PFSK-1 (cell line): Measurements from ENCODE around the gene MAST1.

ENCODE experiments used
- POLR2AphosphoS5 ChIP-seq: IDR thresholded peaks from 2 replicates; pipeline ENCODE4 v1.6.1; 2012; ENCODE audit warnings: low read depth, mild to moderate bottlenecking, control low read depth, low read length, moderate library complexity
- SIN3A ChIP-seq: IDR thresholded peaks from 2 replicates; pipeline ENCODE4 v1.6.1; 2012; ENCODE audit warnings: mild to moderate bottlenecking, low read length, moderate library complexity, borderline replicate concordance; ENCODE audit not compliant: insufficient read depth
- TF ChIP-seq, protein P1 (sequence below), 2 experiments: IDR thresholded peaks; 2 replicates each; pipeline versions ENCODE4 v1.6.1 to v1.8.0; 2011 to 2012; ENCODE audit warnings: low read depth in 2 of 2, low read length in 2 of 2, control low read depth in 1 of 2, inconsistent platforms in 1 of 2, mild to moderate bottlenecking in 1 of 2, moderate library complexity in 1 of 2; ENCODE audit not compliant: insufficient read depth in 1 of 2

DNA sequence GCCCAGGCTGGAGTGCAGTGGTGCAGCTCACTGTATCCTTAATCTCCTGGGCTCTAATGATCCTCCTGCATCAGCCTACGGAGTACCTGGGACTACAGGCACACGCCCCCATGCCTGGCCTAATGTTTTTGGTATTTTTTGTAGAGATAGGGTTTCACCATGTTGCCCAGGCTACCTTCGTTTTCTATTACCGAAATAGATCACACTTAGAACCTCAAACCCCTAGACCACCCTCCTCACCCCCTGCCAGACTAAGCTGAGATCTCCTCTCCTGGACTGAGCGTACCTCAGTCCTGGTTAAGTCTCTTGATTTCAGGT lies 48.3 kb downstream of the MAST1 start:
- TF ChIP-seq SIN3A (no peak), POLR2AphosphoS5 (no peak)
- TF ChIP-seq, protein P1, sequence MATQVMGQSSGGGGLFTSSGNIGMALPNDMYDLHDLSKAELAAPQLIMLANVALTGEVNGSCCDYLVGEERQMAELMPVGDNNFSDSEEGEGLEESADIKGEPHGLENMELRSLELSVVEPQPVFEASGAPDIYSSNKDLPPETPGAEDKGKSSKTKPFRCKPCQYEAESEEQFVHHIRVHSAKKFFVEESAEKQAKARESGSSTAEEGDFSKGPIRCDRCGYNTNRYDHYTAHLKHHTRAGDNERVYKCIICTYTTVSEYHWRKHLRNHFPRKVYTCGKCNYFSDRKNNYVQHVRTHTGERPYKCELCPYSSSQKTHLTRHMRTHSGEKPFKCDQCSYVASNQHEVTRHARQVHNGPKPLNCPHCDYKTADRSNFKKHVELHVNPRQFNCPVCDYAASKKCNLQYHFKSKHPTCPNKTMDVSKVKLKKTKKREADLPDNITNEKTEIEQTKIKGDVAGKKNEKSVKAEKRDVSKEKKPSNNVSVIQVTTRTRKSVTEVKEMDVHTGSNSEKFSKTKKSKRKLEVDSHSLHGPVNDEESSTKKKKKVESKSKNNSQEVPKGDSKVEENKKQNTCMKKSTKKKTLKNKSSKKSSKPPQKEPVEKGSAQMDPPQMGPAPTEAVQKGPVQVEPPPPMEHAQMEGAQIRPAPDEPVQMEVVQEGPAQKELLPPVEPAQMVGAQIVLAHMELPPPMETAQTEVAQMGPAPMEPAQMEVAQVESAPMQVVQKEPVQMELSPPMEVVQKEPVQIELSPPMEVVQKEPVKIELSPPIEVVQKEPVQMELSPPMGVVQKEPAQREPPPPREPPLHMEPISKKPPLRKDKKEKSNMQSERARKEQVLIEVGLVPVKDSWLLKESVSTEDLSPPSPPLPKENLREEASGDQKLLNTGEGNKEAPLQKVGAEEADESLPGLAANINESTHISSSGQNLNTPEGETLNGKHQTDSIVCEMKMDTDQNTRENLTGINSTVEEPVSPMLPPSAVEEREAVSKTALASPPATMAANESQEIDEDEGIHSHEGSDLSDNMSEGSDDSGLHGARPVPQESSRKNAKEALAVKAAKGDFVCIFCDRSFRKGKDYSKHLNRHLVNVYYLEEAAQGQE (IDR thresholded peaks at IDR 0.05; ENCODE audit: insufficient read depth in 1 of 2, low read depth in 2 of 2, low read length in 2 of 2), result no peak
